ENCODE measurements around the gene CCDC137.
A peak's percentile ranks its signal among the peaks of the same experiment; 100 is the strongest.
"Not testable (repeated sequence)": the region's sequence is repeated elsewhere in the genome, so short reads cannot be mapped to it uniquely, and the experiment has no call there.

CCDC137 gene

DNA sequence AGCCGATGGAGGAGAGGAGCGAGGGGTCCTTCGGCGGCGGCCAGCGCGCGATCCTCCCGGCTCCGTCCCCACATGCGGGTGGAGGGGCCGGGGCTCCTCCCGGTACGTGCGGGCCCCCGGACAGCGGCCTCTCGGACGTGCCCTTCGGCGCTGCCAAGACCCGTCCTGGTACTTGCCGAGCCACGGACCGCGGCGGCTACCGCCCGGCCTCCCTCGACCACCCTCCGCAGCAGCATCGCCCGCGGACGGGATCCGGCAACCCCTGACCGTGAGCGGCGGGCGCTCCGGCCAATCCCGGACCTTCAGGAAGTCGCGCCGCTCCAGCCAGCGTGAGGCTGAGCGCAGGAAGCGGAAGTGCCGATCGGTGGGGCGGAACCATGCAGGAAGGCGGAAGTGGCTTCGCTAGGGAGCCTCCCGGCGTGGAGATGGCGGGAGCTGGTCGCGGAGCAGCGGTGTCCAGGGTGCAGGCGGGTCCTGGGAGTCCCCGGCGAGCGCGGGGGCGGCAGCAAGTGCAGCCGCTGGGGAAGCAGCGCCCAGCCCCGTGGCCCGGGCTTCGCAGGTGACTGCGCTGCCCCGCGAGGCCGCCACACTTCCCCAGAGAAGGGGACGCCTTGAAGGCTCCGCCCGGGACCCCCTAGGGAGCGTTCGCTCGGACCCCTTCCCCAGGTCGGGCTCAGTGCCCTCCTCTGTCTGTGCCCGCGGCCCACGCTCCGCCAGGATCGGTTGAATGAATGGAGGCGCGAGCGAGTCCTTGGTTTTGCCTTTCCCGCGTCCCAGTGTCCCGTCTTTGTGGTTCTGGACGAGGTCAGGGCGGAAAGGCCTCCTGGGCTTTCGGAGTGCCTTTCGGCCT lies at the start of gene CCDC137, which contains the start of gene OXLD1:
TSS of gene CCDC137 (plus strand) at position 396 of the 850 bp plus-strand sequence. CDS start at position 426, 30 bp downstream.
TSS of gene OXLD1 (minus strand) at position 264 of the 850 bp plus-strand sequence. CDS start at position 236, 28 bp downstream.
- DNase-seq: peak; percentile 82

DNA sequence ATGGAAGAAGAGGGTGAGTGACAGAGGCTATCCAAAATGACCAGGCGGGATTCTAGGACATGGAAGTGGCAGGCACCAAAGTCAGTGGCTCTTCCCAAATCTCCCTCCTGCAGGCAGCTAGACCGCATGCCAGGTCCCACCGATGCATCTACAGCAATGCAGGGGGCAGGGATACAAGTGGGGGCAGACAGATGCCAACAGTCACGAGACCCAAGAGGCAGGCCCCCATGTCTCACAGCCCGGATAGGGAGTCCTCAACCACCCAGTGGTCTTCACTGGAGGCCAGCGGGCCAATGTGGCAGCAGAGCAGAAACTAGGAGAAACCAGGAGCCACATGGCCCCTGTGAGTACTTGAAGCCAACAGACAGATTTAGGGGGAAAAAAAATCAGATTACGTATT lies 49.7 kb upstream of the CCDC137 start:
- DNase-seq: no peak

GRCh38 chr17:81618307-81618706 lies 48.2 kb upstream of the CCDC137 start:
- not testable (repeated sequence) for DNase-seq

DNA sequence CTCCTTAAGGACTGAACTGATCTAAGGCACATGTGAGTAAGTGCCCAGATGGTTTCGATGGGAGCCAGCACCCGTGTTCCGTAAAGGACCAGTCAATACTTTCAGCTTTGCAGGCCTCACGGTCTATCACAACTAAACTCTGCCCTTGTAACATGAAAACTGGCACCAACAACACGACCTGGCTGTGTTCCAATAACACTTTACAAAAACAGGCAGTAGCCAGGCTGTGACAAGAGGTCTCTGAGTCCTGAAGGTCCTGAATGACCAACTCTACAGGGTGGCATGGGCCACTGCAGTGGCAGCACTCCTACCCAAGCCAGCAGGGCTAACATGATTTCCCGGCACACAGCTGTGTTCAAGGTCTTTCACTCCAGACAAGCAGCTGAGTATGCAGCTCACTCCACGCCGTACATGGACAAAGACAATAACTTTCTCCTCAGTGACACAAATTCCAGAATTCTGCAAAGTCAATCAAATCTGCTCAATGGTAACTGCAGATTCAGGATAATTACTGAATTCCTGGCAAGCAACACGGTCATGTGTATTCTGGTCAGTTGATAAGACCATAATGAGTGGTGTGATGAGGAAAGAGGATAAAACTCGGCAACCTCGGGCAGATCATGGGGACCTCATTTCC lies 44.9 kb upstream of the CCDC137 start:
- no peak for DNase-seq

DNA sequence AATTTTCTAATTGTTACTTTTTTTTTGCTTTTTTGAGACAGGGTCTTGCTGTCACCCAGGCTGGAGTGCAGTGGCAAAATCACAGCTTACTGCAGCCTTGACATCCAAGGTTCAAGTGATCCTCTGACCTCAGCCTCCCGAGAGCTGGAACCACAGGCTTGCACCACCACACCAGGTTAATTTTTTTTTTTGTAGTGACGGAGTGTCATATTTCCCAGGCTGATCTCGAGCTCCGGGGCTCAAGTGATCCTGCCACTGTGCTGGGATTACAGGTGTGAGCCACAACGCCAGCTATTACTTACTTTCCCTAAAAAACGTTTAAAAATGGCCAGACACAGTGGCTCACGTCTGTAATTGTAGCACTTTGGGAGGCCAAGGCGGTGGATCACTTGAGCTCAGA lies 36.3 kb upstream of the CCDC137 start:
- DNase-seq: no peak

- no peak for DNase-seq
Observed at GRCh38 chr17:81631482-81631881, 35.1 kb upstream of the CCDC137 start.

GRCh38 chr17:81635431-81635830 lies 31.1 kb upstream of the CCDC137 start:
- no peak for DNase-seq

DNA sequence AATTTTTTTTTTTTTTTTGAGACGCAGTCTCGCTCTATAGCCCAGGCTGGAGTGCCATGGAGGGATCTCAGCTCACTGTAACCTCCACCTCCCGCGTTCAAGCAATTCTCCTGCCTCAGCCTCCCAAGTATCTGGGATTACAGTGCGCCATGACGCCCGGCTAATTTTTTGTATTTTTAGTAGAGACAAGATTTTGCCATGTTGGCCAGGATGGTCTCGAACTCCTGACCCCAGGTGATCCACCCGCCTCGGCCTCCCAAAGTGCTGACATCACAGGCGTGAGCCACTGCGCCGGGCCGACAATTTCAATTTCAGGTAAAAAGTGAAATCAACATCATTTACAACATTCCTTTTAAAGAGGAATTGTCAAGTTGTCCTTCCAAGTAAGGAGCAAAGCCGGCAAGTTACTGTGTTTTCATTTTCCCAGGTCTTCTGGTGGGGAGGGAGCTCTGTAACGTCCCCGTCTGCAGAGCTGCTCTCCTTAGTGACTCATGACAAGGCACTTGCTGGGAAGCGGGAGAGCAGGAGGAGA lies 30.5 kb upstream of the CCDC137 start:
- no peak for DNase-seq

DNA sequence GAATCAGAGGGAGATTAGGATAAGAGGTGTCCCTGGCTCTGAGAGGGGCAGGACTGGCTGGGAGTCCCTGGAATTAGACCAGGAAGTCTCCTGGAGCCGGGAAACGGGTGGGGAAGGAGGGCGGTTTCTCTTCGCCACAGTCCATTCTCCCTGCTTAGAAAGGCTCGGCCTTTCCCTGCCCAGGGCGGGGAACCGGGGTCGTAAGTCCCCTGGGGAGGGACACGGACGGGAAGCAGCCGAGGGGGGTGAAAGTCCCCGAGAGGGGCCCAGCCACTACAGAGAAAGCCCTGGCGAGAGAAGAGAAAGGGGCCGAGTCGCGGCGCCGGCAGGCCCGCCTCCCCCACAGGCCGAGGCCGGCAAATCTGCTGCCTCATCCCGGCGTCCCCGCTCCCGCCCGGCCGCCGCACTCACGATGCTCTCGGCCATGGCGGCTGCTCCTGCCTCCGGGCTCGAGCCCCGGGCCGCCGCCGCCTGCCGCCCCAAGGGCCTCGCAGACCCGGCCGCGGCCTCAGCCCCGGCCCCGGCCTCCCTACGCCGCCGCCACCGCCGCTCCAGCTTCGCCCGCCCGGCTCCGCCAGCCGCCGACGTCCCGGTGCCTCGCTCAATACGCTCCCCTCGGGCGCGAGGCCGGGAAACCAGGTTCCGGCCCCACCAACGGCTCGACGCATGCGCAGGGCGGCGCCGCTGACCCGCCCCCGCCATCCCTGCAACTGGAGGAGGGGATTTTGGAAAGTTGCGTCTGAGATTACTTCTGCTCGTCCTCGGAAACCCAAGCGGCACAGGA lies 29.8 kb upstream of the CCDC137 start, which contains the start of the genes NPLOC4 and TSPAN10:
TSS of gene NPLOC4 (minus strand) at position 608 of the 784 bp plus-strand sequence. CDS start at position 426, 182 bp downstream.
TSS of gene TSPAN10 (plus strand) at position 692 of the 784 bp plus-strand sequence. CDS start 5,217 bp downstream, outside the sequence.
- peak; percentile 46 for DNase-seq

- DNase-seq: no peak
Observed at GRCh38 chr17:81638683-81639082, 27.9 kb upstream of the CCDC137 start.

GRCh38 chr17:81640011-81640410 lies 26.5 kb upstream of the CCDC137 start:
- DNase-seq: no peak

- DNase-seq: no peak
Observed at GRCh38 chr17:81641825-81642489, 24.6 kb upstream of the CCDC137 start.

DNA sequence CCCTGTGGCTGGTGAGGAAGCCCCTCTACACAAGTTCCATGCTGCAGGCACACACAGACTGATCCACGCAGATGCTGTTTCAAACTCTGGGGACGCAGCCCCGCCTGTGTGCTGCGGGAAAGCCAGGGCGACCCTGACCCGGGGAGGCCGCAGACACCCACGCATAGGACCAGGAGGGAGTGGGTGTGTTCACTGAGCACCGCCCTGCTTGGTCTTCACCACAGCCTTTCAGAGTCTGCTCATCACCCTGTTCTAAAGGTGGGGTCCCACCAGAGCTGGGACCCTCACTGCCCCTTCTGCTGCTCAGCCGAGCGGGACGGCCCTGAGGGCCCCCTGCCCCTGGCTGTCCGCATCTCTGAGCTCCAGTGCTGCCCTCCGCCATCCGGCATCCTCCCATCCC lies 22.0 kb upstream of the CCDC137 start:
- no peak for DNase-seq

- no peak for DNase-seq
Observed at GRCh38 chr17:81644976-81645952, 21.3 kb upstream of the CCDC137 start.

DNA sequence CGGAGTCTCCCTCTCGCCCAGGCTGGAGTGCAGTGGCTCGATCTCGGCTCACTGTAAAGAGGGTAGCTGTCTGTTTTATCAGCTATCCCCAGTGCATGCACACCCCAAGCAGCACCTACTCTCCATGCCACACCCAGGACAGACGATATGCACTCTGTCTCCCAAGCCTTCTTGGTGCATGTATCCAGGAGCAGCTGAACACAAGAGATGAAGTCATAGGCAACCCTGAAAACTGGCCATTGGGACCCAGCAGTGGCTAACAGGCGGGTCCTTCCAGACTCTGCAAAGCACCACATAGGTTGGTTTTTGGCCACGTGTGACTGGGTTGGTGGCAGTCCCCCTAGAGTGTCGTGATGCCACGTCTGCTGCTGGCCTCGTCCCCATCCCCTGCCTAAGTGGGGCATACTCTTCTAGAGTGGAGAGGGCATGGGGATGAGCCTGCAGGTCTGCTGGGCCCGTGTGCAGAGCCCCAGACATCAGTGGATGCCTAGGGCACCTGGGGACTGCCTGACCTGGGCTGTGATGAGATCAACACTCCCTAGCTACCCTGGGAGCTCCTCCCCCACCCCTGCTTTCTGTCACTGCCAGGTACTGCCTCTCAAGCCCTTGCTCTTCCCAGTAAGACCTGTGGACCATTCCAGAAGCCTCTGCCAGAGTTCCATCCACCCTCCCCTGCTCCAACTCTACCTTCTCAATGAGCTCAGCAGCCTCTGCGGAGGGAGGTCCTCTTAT lies 19.5 kb upstream of the CCDC137 start:
- DNase-seq: no peak

DNA sequence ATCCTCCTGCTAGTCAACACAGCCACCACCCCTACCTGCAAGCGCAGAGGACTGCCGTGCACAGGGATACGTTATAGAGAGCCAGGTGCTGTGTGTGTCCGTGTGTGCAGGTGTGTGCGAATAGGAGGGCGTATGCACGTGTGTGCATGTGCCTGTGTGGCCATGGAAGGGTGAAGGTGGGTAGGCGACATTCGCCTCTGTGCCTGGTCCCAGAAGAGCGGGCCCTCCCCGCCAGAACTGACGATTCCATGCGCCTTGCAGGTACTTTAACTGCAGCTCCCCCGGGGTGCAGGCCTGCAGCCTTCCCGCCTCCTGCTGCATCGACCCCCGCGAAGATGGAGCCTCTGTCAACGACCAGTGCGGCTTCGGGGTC lies 18.9 kb upstream of the CCDC137 start:
- no peak for DNase-seq

GRCh38 chr17:81648013-81648706 lies 18.4 kb upstream of the CCDC137 start:
- DNase-seq: no peak

DNA sequence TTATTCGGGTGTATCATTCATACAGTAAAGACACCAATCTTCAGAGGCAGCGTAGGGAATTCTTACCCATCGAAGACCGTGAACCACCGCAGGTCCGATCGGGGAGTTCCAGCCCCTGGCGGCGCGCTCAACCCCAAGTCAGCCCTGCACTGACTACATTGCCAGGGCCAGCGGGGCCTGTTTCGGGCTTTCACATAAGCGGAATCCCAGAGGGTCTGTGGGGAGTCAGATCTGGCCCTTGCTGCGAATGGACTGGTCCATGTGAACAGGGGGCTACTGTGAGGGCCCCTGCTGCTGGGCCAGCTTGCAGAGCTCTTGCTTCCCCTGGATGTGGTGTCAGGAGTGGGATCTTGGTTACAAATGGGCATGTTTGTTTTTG lies 17.8 kb upstream of the CCDC137 start:
- no peak for DNase-seq

DNA sequence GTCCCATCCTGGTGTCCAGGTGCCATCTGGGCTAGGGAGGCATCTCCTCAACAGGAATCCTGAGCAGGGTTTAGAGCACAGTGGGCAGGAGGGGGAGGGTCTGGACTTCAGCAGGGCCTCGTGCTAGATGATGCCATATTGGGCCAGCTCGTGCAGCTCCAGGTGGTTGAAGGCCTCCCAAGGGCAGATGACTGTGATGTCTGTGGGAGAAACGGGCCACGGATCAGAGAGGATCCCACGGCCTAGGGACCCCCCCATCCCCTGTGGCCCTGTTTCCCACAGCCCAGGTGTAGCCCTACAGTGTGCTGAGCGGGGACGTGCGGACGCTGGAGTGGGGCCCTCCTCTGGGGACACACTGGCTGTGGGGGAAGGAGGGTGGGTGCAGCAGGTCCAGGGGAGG lies 15.6 kb upstream of the CCDC137 start:
- no peak for DNase-seq

GRCh38 chr17:81651692-81652091 lies 14.8 kb upstream of the CCDC137 start:
- no peak for DNase-seq

Data from NCI-H1048 (cell line).